Chondrocyte (in vitro differentiated cells): ENCODE measurements around the gene NRXN2. TPM values are rescaled to one million over a fixed set of nuclear protein-coding genes. Genes with fewer than 3 reads are reported as not detected.
A peak's percentile ranks its signal among the peaks of the same experiment; 100 is the strongest.

Experiments
- DNase-seq: peaks from one replicate; pipeline ENCODE4 v3.0.0; 2021; ENCODE audit warnings: mixed read lengths, low spot score
- H3K27ac Mint-ChIP-seq: one replicate; pipeline ENCODE4 v1.8.0; 2021; ENCODE audit warnings: mild to moderate bottlenecking, moderate library complexity, mixed read lengths; ENCODE audit not compliant: unreplicated experiment
- H3K27me3 Mint-ChIP-seq: 2 replicates; pipeline ENCODE4 v1.8.0; 2021; ENCODE audit warnings: low read depth, mixed read lengths
- H3K36me3 Mint-ChIP-seq: 2 replicates; pipeline ENCODE4 v1.8.0; 2021; ENCODE audit warnings: low read depth, mixed read lengths
- H3K4me1 Mint-ChIP-seq: 2 replicates; pipeline ENCODE4 v1.8.0; 2021; ENCODE audit warnings: low read depth, mild to moderate bottlenecking, mixed read lengths
- H3K4me3 Mint-ChIP-seq: one replicate; pipeline ENCODE4 v1.8.0; 2021; ENCODE audit warnings: mild to moderate bottlenecking, moderate library complexity, mixed read lengths; ENCODE audit not compliant: unreplicated experiment
- H3K9me3 Mint-ChIP-seq: 2 replicates; pipeline ENCODE4 v1.8.0; 2021; ENCODE audit warnings: low read depth, mixed read lengths
- total RNA-seq: library from RNA; stranded (reverse); gene quantifications from 3 replicates; pipeline ENCODE4 v1.2.1, GENCODE V29; 2021
- TF ChIP-seq, protein P1 (sequence below): fragments of 200-600 bp; sonication (generic); IDR thresholded peaks from 2 replicates; pipeline ENCODE4 v1.5.0; 2021; ENCODE audit warnings: antibody characterized with exemption, mild to moderate bottlenecking, moderate library complexity

NRXN2 gene
- total RNA-seq, 1 donor from 2014 or later: 1.8 TPM

GRCh38 chr11:64713781-64714363 is 9.1 kb downstream of the NRXN2 start:
- peaks cover 57% of the 10 kb centered on the region for H3K27me3 Mint-ChIP-seq
- DNase-seq: peak; percentile 59
- peak overlapping the region; percentile 28 for H3K4me3 Mint-ChIP-seq
- H3K4me1 Mint-ChIP-seq: peaks cover 11% of the 10 kb centered on the region
- no peaks in the 10 kb centered on the region for H3K36me3 Mint-ChIP-seq
- TF ChIP-seq, protein P1, sequence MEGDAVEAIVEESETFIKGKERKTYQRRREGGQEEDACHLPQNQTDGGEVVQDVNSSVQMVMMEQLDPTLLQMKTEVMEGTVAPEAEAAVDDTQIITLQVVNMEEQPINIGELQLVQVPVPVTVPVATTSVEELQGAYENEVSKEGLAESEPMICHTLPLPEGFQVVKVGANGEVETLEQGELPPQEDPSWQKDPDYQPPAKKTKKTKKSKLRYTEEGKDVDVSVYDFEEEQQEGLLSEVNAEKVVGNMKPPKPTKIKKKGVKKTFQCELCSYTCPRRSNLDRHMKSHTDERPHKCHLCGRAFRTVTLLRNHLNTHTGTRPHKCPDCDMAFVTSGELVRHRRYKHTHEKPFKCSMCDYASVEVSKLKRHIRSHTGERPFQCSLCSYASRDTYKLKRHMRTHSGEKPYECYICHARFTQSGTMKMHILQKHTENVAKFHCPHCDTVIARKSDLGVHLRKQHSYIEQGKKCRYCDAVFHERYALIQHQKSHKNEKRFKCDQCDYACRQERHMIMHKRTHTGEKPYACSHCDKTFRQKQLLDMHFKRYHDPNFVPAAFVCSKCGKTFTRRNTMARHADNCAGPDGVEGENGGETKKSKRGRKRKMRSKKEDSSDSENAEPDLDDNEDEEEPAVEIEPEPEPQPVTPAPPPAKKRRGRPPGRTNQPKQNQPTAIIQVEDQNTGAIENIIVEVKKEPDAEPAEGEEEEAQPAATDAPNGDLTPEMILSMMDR: no peak
- H3K9me3 Mint-ChIP-seq: no peaks in the 10 kb centered on the region
- no peak overlapping the region for H3K27ac Mint-ChIP-seq

GRCh38 chr11:64713016-64713707 is 9.8 kb downstream of the NRXN2 start:
- Mint-ChIP-seq H3K4me1 (peaks cover 11% of the 10 kb centered on the region), H3K36me3 (no peaks in the 10 kb centered on the region), H3K27ac (no peak overlapping the region)

GRCh38 chr11:64712430-64713015 is 10.5 kb downstream of the NRXN2 start:
- Mint-ChIP-seq H3K36me3 (no peaks in the 10 kb centered on the region), H3K4me3 (no peak overlapping the region), H3K4me1 (peaks cover 11% of the 10 kb centered on the region), H3K27ac (no peak overlapping the region), H3K9me3 (no peaks in the 10 kb centered on the region), H3K27me3 (peaks cover 52% of the 10 kb centered on the region)
- TF ChIP-seq, protein P1: no peak
- DNase-seq: peak; percentile 87

More at GRCh38 chr11:64713016-64713707, 9.8 kb downstream of the NRXN2 start:
- TF ChIP-seq, protein P1: no peak
- DNase-seq: peak; percentile 63
- Mint-ChIP-seq H3K9me3 (no peaks in the 10 kb centered on the region), H3K4me3 (no peak overlapping the region), H3K27me3 (peaks cover 55% of the 10 kb centered on the region)

DNA sequence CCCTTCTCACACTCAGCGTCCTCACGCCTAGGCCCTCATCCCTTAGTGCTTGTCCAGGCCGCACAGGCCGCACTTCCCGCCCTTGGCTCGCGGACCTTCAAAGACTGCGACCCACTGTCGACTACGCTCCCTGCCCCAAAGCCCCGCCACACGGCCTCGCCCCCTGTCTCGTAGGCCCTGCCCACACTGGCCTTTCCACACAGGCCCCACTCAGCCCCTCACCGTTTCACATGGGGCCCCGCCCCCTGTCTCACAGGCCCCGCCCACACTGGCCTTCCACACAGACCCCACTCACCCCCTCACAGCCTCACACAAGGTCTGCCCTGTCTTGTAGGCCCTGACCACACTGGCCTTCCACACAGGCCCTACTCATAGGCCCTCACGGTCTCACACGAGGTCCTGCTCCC is 11.0 kb downstream of the NRXN2 start:
- TF ChIP-seq, protein P1: no peak
- Mint-ChIP-seq H3K27ac (no peak overlapping the region), H3K4me1 (peaks cover 11% of the 10 kb centered on the region), H3K27me3 (peaks cover 46% of the 10 kb centered on the region), H3K4me3 (no peak overlapping the region), H3K9me3 (no peaks in the 10 kb centered on the region), H3K36me3 (no peaks in the 10 kb centered on the region)
- peak; percentile 79 for DNase-seq

DNA sequence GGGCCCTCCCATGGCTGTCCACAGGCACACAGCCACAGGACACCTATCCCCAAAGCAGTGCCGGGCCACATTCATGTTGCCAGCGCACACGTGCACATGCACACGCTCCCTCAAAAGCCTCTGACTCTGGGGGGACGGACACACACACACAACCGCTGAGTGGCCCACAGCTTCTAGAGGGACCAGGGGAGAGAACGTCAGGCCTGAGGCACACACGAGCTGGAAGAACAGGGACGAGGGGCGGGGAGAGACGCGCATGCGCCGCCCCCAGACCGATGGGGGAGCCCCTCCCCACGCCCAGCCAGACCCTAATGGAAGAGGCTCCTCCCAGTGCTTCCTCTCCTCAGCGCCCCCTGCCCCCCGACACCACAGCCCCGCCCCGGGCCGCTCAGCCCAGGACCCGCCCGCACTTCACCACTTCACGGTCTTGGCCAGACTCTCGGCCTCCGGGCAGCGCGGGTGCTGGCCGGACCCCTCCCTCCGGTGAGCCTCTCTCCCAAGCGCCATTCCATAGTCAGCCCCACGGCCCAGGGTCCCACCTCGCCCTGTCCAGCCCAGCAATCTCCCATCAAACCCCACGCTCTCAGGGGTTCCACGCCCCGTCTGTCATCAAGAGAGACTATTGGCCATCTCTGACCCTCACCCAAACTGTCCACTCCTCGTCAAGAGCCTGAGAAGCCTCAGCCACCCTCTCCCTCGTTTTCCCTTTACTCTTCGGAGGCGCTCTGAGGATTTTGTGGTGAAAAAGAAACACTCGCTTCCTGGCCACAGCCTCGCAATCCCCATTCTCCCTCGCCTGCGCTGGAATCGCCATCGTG is 11.7 kb downstream of the NRXN2 start:
- peaks cover 11% of the 10 kb centered on the region for H3K4me1 Mint-ChIP-seq
- H3K27me3 Mint-ChIP-seq: peaks cover 44% of the 10 kb centered on the region
- no peak overlapping the region for H3K27ac Mint-ChIP-seq
- peak; percentile 76 for DNase-seq
- no peak overlapping the region for H3K4me3 Mint-ChIP-seq
- H3K36me3 Mint-ChIP-seq: no peaks in the 10 kb centered on the region
- no peaks in the 10 kb centered on the region for H3K9me3 Mint-ChIP-seq
- TF ChIP-seq, protein P1: no peak
